Epithelial cell of prostate (primary cell): ENCODE results near the gene OGDHL.
"Not testable (repeated sequence)": the region's sequence is repeated elsewhere in the genome, so short reads cannot be mapped to it uniquely, and the experiment has no call there.

ENCODE experiments used
- DNase-seq: peaks from one replicate; pipeline ENCODE4 v3.0.0-alpha.2; 2011; ENCODE audit warnings: low read depth, low spot score
- H3K27ac ChIP-seq: fragments of 450-650 bp; 2 replicates; pipeline ENCODE4 v1.5.1; 2017; ENCODE audit warnings: mild to moderate bottlenecking

The OGDHL gene

GRCh38 chr10:49758249-49758930, 3.7 kb downstream of the OGDHL start:
- DNase-seq = no peak
- H3K27ac ChIP-seq = no peak overlapping the region

- no peak overlapping the region for H3K27ac ChIP-seq
- no peak for DNase-seq
These were observed 5.5 kb downstream of the OGDHL start for GRCh38 chr10:49756641-49757040.

GRCh38 chr10:49756031-49756430, 6.1 kb downstream of the OGDHL start:
- DNase-seq = no peak
- no peak overlapping the region for H3K27ac ChIP-seq

- not testable (repeated sequence) for H3K27ac ChIP-seq, DNase-seq
These were observed 7.2 kb downstream of the OGDHL start for GRCh38 chr10:49754951-49755350.

GRCh38 chr10:49752584-49752983, 9.5 kb downstream of the OGDHL start:
- no peak for DNase-seq
- no peak overlapping the region for H3K27ac ChIP-seq

- no peak overlapping the region for H3K27ac ChIP-seq
- no peak for DNase-seq
These were observed 10.2 kb downstream of the OGDHL start for GRCh38 chr10:49751636-49752510.

- H3K27ac ChIP-seq = no peak overlapping the region
- DNase-seq = no peak
These were observed 10.9 kb downstream of the OGDHL start for GRCh38 chr10:49751216-49751615.

GRCh38 chr10:49750546-49750945, 11.6 kb downstream of the OGDHL start:
- DNase-seq = no peak
- H3K27ac ChIP-seq = no peak overlapping the region

- DNase-seq = no peak
- H3K27ac ChIP-seq = no peak overlapping the region
These were observed 12.3 kb downstream of the OGDHL start for GRCh38 chr10:49749556-49750491.

GRCh38 chr10:49749144-49749543, 13.0 kb downstream of the OGDHL start:
- no peak for DNase-seq
- no peak overlapping the region for H3K27ac ChIP-seq

- DNase-seq = no peak
- no peak overlapping the region for H3K27ac ChIP-seq
These were observed 14.1 kb downstream of the OGDHL start for GRCh38 chr10:49748006-49748405.

- no peak for DNase-seq
- no peak overlapping the region for H3K27ac ChIP-seq
These were observed 14.8 kb downstream of the OGDHL start for GRCh38 chr10:49747303-49747646.

GRCh38 chr10:49746626-49747302, 15.4 kb downstream of the OGDHL start:
- DNase-seq = no peak
- no peak overlapping the region for H3K27ac ChIP-seq

GRCh38 chr10:49745756-49746155, 16.4 kb downstream of the OGDHL start:
- no peak overlapping the region for H3K27ac ChIP-seq
- DNase-seq = no peak

GRCh38 chr10:49744924-49745605, 17.1 kb downstream of the OGDHL start:
- DNase-seq = no peak
- no peak overlapping the region for H3K27ac ChIP-seq

GRCh38 chr10:49744091-49744685, 17.9 kb downstream of the OGDHL start:
- H3K27ac ChIP-seq = no peak overlapping the region
- DNase-seq = no peak

GRCh38 chr10:49743464-49744075, 18.6 kb downstream of the OGDHL start:
- no peak overlapping the region for H3K27ac ChIP-seq
- no peak for DNase-seq

- DNase-seq = no peak
- H3K27ac ChIP-seq = no peak overlapping the region
These were observed 19.2 kb downstream of the OGDHL start for GRCh38 chr10:49742683-49743463.
